RWPE2 (cell line): ENCODE results near the gene ARPC1A.
A peak's percentile ranks its signal among the peaks of the same experiment; 100 is the strongest.

ENCODE experiments used
- ATAC-seq: fragments of 200-7000 bp; cut with Tn5 transposase; 3 replicates; pipeline ENCODE4 v1.9.1; 2021; ENCODE audit warnings: low read depth
- DNase-seq: peaks from one replicate; pipeline ENCODE4 v3.0.0-alpha.2; 2020; ENCODE audit warnings: low spot score
- H3K27ac ChIP-seq: fragments of 450-650 bp; 2 replicates; pipeline ENCODE4 v1.5.1; 2017; ENCODE audit warnings: mild to moderate bottlenecking; ENCODE audit not compliant: poor library complexity, severe bottlenecking
- H3K27me3 ChIP-seq: fragments of 250-450 bp; sonication (Bioruptor Pico); 2 replicates; pipeline ENCODE4 v1.5.1; 2021; ENCODE audit warnings: mild to moderate bottlenecking, moderate library complexity; ENCODE audit not compliant: insufficient read depth, poor library complexity, severe bottlenecking
- H3K36me3 ChIP-seq: fragments of 250-450 bp; sonication (Bioruptor Pico); 2 replicates; pipeline ENCODE4 v1.5.1; 2020; ENCODE audit warnings: low read depth, mild to moderate bottlenecking, moderate library complexity
- H3K4me1 ChIP-seq: fragments of 250-450 bp; sonication (Bioruptor Pico); 2 replicates; pipeline ENCODE4 v1.5.1; 2021; ENCODE audit warnings: mild to moderate bottlenecking, moderate library complexity; ENCODE audit not compliant: insufficient read depth, poor library complexity, severe bottlenecking
- H3K4me3 ChIP-seq: fragments of 250-450 bp; sonication (Bioruptor Pico); 2 replicates; pipeline ENCODE4 v1.5.1; 2021; ENCODE audit warnings: mild to moderate bottlenecking, moderate library complexity; ENCODE audit not compliant: severe bottlenecking
- H3K9me3 ChIP-seq: fragments of 250-450 bp; sonication (Bioruptor Pico); 2 replicates; pipeline ENCODE4 v1.5.1; 2021; ENCODE audit warnings: mild to moderate bottlenecking, moderate library complexity; ENCODE audit not compliant: severe bottlenecking
- CTCF ChIP-seq: fragments of 450-650 bp; IDR thresholded peaks from one replicate; pipeline ENCODE4 v1.5.1; 2017; ENCODE audit warnings: mild to moderate bottlenecking, moderate library complexity; ENCODE audit not compliant: poor library complexity, severe bottlenecking

ARPC1A gene

GRCh38 chr7:99408379-99409191, 82.9 kb downstream of the ARPC1A start, which contains the start of the genes BUD31 and PDAP1:
TSS of gene BUD31 (plus strand) at chr7:99408969. CDS start at chr7:99411093, 2,124 bp downstream.
TSS of gene PDAP1 (minus strand) at chr7:99408597. CDS start at chr7:99408548, 49 bp downstream.
- Histone ChIP-seq H3K27ac (peak within 1 kb of the TSS; percentile 81), H3K27me3 (no peaks in the 10 kb centered on the region), H3K4me1 (peaks cover 6% of the 10 kb centered on the region), H3K4me3 (peak within 1 kb of the TSS; percentile 99), H3K9me3 (no peaks in the 10 kb centered on the region), H3K36me3 (peaks cover 65% of the 10 kb centered on the region)
- DNase-seq (peak; percentile 90), ATAC-seq (peak; percentile 78)
- TF ChIP-seq CTCF = no peak

- DNase-seq (no peak), ATAC-seq (peak; percentile 4; the same call in 2 of the 3 replicates)
- Histone ChIP-seq H3K9me3 (no peaks in the 10 kb centered on the region), H3K4me1 (peaks cover 6% of the 10 kb centered on the region), H3K4me3 (peak overlapping the region; percentile 99), H3K27me3 (no peaks in the 10 kb centered on the region), H3K27ac (peak overlapping the region; percentile 81), H3K36me3 (peaks cover 67% of the 10 kb centered on the region)
- no peak for TF ChIP-seq CTCF
Measured at GRCh38 chr7:99409192-99409572, 83.5 kb downstream of the ARPC1A start.

- TF ChIP-seq CTCF = no peak
- DNase-seq (no peak), ATAC-seq (no peak)
- peaks cover 67% of the 10 kb centered on the region for H3K36me3 ChIP-seq
- H3K9me3 ChIP-seq = no peaks in the 10 kb centered on the region
- H3K27me3 ChIP-seq = no peaks in the 10 kb centered on the region
- H3K4me1 ChIP-seq = peaks cover 6% of the 10 kb centered on the region
- peak overlapping the region; percentile 99 for H3K4me3 ChIP-seq
- H3K27ac ChIP-seq = peak overlapping the region; percentile 81
Measured at GRCh38 chr7:99409806-99410205, 84.1 kb downstream of the ARPC1A start.

GRCh38 chr7:99410635-99411034, 84.9 kb downstream of the ARPC1A start:
- ATAC-seq = no peak
- Histone ChIP-seq H3K27me3 (no peaks in the 10 kb centered on the region), H3K9me3 (no peaks in the 10 kb centered on the region), H3K4me1 (peaks cover 6% of the 10 kb centered on the region), H3K27ac (no peak overlapping the region), H3K36me3 (peaks cover 69% of the 10 kb centered on the region), H3K4me3 (no peak overlapping the region)
- TF ChIP-seq CTCF = no peak
- DNase-seq = no peak
